Fibroblast of pulmonary artery (primary cell): ENCODE results near the gene TM9SF2.
A peak's percentile ranks its signal among the peaks of the same experiment; 100 is the strongest.

Experiments used
- DNase-seq: peaks from one replicate; pipeline ENCODE4 v3.0.0-alpha.2; 2010; ENCODE audit warnings: low read depth
- H3K4me3 ChIP-seq: replicated peaks from 2 replicates; pipeline ENCODE4 v1.5.1; 2011; ENCODE audit warnings: low read depth, mild to moderate bottlenecking, control low read depth, low read length, moderate library complexity
- TF ChIP-seq, protein P1 (sequence below): IDR thresholded peaks from 2 replicates; pipeline ENCODE4 v1.5.1; 2011; ENCODE audit warnings: mild to moderate bottlenecking, control low read depth, low read length, inconsistent platforms; ENCODE audit errors: missing control alignments

TM9SF2 gene

DNA sequence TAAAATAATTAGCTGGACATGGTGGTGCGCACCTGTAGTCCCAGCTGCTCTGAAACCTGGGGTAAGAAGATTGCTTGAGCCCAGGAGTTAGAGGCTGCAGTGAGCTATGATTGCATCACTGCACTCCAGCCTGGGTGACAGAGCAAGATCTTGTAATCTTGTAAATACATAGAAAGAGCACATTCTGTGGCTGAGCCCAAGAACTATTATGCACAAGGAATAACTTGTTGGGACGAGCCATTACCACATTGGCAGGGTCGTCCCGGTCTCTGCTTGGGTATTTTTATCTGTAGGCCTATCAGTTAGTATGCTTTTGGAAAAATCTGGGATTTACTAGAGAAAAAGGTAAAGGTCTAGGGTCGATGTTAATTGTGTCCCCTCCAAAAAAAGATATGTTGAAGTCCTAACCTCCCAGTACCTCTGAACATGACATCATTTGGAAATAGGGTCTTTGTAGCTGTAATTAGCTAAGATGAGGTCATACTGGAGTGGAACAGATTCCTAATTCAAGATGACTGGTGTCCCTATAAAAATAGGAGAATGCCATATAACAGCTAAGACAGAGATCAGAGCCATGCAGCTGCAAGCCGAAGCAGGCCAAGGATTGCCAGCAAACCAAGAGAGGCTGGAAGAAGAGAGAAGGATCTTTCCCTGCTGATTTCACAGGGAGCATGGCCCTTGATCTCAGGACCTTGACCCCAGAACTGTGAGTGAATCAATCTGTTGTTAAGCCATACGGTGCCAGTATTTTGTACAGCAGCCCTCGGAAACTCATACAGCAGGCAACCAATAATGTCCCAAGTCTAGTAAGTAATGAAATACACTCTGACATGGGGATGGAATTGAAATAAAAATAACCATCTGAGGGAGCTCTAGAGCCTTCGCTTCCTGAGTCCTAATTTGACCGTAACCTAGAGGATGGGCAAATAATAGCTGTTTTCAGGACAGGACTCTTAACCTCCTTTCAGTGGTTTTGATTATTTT, 77.0 kb downstream of the TM9SF2 start:
- TF ChIP-seq, protein P1, sequence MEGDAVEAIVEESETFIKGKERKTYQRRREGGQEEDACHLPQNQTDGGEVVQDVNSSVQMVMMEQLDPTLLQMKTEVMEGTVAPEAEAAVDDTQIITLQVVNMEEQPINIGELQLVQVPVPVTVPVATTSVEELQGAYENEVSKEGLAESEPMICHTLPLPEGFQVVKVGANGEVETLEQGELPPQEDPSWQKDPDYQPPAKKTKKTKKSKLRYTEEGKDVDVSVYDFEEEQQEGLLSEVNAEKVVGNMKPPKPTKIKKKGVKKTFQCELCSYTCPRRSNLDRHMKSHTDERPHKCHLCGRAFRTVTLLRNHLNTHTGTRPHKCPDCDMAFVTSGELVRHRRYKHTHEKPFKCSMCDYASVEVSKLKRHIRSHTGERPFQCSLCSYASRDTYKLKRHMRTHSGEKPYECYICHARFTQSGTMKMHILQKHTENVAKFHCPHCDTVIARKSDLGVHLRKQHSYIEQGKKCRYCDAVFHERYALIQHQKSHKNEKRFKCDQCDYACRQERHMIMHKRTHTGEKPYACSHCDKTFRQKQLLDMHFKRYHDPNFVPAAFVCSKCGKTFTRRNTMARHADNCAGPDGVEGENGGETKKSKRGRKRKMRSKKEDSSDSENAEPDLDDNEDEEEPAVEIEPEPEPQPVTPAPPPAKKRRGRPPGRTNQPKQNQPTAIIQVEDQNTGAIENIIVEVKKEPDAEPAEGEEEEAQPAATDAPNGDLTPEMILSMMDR: peak; percentile 27
- DNase-seq: peak; percentile 26
- no peak overlapping the region for H3K4me3 ChIP-seq

DNA sequence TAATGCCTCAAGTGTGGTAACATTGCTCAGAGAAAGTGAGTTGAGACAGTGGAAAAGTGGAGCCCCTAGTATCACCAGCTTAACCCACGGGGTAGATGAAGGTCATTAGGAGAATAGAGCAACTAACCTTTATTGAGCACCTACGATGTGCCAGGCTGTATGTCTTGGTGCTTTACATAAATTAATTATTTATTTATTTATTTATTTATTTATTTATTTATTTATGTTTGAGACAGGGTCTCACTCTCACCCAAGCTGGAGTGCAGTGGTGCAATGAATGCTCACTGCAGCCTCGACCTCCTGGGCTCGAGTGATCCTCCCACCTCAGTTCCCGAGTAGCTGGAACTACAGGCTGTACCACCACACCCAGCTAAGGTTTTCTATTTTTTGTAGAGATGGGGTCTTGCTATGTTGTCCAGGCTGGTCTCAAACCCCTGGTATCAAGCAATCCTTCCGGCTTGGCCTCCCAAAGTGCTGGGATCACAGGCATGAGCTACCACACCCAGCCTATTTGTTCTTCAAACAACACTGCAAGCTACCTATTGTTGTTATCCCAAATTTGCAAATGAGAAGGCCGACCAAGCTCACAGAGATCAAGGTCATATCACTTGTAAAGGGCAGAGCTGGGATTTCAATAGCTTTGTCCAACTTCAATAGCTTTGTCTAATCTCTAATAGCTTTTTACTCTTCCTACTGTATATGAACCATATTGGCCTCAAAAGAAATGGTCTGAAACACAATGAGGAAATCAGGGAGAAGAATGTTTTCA, 79.4 kb downstream of the TM9SF2 start:
- TF ChIP-seq, protein P1: no peak
- H3K4me3 ChIP-seq: no peak overlapping the region
- DNase-seq: no peak

DNA sequence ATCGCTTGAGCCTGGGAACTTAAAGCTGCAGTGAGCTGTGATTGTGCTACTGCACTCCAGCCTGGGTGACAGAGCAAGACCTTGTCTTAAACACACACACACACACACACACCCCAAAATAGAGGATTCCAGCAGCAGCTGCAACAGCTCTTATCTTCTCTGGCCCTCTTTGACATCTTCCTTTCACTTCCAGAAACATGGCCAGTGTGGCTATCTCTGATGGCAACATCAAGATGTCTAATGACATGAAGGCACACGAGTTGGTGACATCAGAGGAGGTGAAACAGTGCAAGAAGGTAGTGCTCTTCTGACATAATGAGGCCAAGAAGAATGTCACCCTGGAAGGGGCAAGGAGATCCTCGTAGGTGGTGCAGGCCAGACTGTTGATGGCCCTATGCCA, 81.2 kb downstream of the TM9SF2 start:
- TF ChIP-seq, protein P1: no peak
- DNase-seq: no peak
- no peak overlapping the region for H3K4me3 ChIP-seq

DNA sequence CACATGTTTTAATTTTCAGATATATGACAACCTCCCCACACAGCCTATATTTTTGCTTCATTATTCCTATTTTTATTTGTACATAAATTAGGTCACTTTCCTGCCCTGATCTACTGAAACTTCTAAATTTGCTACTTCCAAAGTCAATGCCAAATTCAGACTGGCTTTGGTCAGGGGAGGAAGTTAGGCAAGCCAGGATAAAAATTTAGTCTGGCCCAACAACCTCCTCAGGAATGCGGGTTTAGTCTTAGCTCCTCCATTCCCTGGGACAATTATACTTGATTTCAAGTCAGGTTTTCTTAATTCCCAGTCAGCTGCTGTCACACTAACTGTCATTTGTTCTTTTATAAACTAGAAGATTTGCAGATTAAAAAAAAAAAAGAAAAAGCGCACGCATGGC, 84.3 kb downstream of the TM9SF2 start:
- peak; percentile 27 for DNase-seq
- H3K4me3 ChIP-seq: no peak overlapping the region
- TF ChIP-seq, protein P1: no peak

GRCh38 chr13:99587021-99587420, 85.7 kb downstream of the TM9SF2 start:
- TF ChIP-seq, protein P1: no peak
- H3K4me3 ChIP-seq: no peak overlapping the region
- DNase-seq: no peak

- DNase-seq: no peak
- no peak overlapping the region for H3K4me3 ChIP-seq
- TF ChIP-seq, protein P1: no peak
Measured at GRCh38 chr13:99587893-99588606, 86.8 kb downstream of the TM9SF2 start.
